ENCODE results near the gene GRIN3A.
"Not testable (repeated sequence)": the region's sequence is repeated elsewhere in the genome, so short reads cannot be mapped to it uniquely, and the experiment has no call there.

The GRIN3A gene

GRCh38 chr9:101629636-101630035 is 108.8 kb downstream of the GRIN3A start:
- DNase-seq = no peak

- DNase-seq = no peak
These were observed 110.3 kb downstream of the GRIN3A start for GRCh38 chr9:101628173-101628572.

GRCh38 chr9:101626295-101626694 is 112.2 kb downstream of the GRIN3A start:
- DNase-seq = no peak

- DNase-seq = no peak
These were observed 112.6 kb downstream of the GRIN3A start for GRCh38 chr9:101625876-101626275.

- DNase-seq = no peak
These were observed 118.0 kb downstream of the GRIN3A start for GRCh38 chr9:101620452-101620851.

GRCh38 chr9:101618698-101619097 is 119.7 kb downstream of the GRIN3A start:
- no peak for DNase-seq

GRCh38 chr9:101605547-101605946 is 132.9 kb downstream of the GRIN3A start:
- DNase-seq = no peak

- no peak for DNase-seq
These were observed 134.2 kb downstream of the GRIN3A start for GRCh38 chr9:101604296-101604695.

GRCh38 chr9:101601904-101602765 is 136.3 kb downstream of the GRIN3A start:
- no peak for DNase-seq

- DNase-seq = no peak
These were observed 143.7 kb downstream of the GRIN3A start, which contains the start of gene PPP3R2 for GRCh38 chr9:101594796-101595195. Gene PPP3R2, minus strand, starts transcription at chr9:101594969. Its CDS starts 48 bp downstream, at chr9:101594921.

GRCh38 chr9:101593345-101593744 is 145.1 kb downstream of the GRIN3A start:
- DNase-seq = no peak

GRCh38 chr9:101592788-101593187 is 145.7 kb downstream of the GRIN3A start:
- no peak for DNase-seq

- DNase-seq = no peak
These were observed 146.5 kb downstream of the GRIN3A start for GRCh38 chr9:101591787-101592446.

- DNase-seq = no peak
These were observed 147.5 kb downstream of the GRIN3A start for GRCh38 chr9:101590901-101591300.

GRCh38 chr9:101590074-101590473 is 148.4 kb downstream of the GRIN3A start:
- not testable (repeated sequence) for DNase-seq

GRCh38 chr9:101587332-101588043 is 151.0 kb downstream of the GRIN3A start:
- no peak for DNase-seq

GRCh38 chr9:101586651-101587050 is 151.8 kb downstream of the GRIN3A start:
- DNase-seq = no peak

GRCh38 chr9:101585740-101586139 is 152.7 kb downstream of the GRIN3A start:
- DNase-seq = no peak

GRCh38 chr9:101582553-101582952 is 155.9 kb downstream of the GRIN3A start:
- no peak for DNase-seq

- no peak for DNase-seq
These were observed 158.5 kb downstream of the GRIN3A start for GRCh38 chr9:101579711-101580545.

- no peak for DNase-seq
These were observed 160.1 kb downstream of the GRIN3A start for GRCh38 chr9:101578378-101578777.

- DNase-seq = no peak
These were observed 163.6 kb downstream of the GRIN3A start for GRCh38 chr9:101574731-101575333.
